AG10803 (cell line): Measurements from ENCODE around the gene ANKRD49.
A peak's percentile ranks its signal among the peaks of the same experiment; 100 is the strongest.

Experiments
- DNase-seq: peaks from one replicate; pipeline ENCODE4 v3.0.0; 2010; ENCODE audit warnings: low read depth
- H3K4me3 ChIP-seq: 2 replicates; pipeline ENCODE4 v1.5.1; 2011; ENCODE audit warnings: mild to moderate bottlenecking, low read length, control low read depth
- TF ChIP-seq, protein P1 (sequence below): conservative IDR thresholded peaks from 2 replicates; pipeline ENCODE4 v1.5.1; 2011; ENCODE audit warnings: mild to moderate bottlenecking, low read length, control low read depth, inconsistent platforms

ANKRD49 gene

DNA sequence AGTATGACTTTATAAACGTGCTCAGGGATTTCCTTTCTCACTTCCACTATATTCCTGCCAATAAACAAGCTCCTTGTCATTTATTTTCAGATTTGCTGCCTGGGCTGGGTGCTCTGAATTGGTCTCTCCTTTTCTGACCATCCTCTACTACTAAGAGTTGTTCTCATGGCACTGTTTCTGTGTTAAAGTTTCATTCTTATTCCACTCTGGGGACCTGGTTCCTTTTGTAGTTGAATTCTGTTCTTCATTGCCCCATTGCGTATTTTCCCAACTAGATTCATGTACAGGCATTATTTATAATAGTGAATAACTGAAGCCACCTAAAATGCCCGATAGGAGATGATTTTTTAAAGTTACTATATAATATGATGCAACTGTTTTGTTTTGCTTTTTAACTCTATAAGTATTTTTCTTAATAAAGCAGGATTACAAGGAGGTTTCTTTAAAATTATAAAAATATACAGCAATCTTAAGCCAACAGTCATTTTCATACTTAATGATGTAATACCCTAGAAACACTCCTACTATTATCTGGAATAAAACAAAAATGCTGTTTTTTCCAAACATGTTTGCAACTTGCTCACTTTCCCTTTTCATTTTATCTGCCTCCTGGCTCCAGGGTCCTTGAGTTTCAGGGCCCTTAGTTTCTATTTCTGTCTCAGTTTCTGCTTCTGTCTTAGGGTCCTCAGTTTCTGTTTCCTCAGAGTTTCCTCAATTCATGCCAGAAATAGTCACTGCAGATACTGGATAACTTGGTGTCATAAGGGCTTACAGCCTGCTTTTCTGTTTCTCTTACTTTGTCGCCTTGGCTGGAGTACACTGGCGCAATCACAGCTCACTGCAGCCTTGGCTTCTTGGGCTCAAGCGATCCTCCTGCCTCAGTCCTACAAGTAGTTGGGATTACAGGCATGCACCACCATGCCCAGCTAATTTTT, 40.2 kb downstream of the ANKRD49 start:
- no peak for DNase-seq
- TF ChIP-seq, protein P1, sequence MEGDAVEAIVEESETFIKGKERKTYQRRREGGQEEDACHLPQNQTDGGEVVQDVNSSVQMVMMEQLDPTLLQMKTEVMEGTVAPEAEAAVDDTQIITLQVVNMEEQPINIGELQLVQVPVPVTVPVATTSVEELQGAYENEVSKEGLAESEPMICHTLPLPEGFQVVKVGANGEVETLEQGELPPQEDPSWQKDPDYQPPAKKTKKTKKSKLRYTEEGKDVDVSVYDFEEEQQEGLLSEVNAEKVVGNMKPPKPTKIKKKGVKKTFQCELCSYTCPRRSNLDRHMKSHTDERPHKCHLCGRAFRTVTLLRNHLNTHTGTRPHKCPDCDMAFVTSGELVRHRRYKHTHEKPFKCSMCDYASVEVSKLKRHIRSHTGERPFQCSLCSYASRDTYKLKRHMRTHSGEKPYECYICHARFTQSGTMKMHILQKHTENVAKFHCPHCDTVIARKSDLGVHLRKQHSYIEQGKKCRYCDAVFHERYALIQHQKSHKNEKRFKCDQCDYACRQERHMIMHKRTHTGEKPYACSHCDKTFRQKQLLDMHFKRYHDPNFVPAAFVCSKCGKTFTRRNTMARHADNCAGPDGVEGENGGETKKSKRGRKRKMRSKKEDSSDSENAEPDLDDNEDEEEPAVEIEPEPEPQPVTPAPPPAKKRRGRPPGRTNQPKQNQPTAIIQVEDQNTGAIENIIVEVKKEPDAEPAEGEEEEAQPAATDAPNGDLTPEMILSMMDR: no peak
- H3K4me3 ChIP-seq: no peak overlapping the region

DNA sequence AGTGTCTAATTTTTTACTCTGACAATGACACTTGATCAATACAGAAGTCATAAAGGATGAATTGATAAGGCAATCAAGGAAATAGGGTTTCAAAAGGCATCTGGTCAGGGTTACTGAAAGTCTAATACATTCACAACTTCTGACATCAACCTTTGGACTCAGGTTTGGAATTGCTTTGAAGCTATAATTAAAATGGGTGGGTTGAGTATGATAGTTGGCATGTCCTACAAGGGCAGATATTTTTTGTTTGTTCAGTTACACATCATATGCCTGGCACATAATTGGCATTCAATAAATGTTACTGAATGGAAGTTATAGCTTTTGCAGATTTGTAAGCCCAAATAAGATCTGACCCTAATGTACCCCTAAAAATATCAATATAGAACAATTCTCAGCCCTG, 42.6 kb downstream of the ANKRD49 start:
- TF ChIP-seq, protein P1: no peak
- DNase-seq: no peak
- no peak overlapping the region for H3K4me3 ChIP-seq

DNA sequence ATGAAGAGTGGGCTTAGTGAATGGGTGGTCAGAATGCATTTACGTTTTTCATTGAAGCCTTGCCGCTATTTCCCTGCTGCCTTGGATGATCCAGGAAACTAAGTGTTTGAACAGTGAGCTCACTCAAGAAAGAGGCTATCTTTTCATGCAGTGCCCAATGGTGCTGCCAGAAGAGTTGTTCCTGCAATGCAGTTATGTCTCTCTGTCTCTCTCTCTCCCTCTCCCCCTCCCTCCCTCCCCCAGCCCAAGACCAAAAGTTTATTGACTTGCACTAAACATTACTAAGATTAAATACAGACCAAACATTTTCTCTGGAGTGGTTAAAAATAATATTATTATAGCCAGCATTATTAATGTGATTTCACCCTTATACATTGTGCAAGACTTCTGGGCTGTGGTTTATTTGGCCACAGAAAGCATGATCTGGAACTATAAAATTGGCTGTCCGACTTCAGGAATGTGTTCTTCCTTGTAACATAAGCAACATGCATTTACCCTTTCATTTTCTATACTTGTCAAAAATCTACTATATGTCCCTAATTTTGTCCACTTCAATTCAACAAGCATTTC, 43.3 kb downstream of the ANKRD49 start:
- DNase-seq: peak; percentile 78
- TF ChIP-seq, protein P1: no peak

DNA sequence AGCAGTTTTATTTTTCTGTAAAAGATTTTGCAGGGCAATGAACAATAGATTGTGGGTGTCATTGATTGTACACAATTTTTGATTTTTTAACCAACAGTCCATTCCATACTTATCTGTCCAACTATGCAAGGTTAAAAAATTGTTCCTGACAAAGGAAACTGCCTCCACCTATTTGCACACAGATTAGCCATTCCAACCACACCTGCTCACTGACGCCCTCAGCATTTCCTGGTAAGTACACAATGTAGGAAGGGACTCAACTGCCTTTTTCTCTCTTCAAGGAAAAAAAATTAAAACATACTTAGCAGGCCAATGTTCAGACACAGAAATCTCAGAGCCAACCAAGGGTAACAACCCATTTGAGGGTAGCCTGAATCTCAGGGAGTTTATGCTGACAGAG, 45.6 kb downstream of the ANKRD49 start:
- TF ChIP-seq, protein P1: no peak
- H3K4me3 ChIP-seq: no peak overlapping the region
- no peak for DNase-seq

More for the DNA sequence above, 43.3 kb downstream of the ANKRD49 start:
- no peak overlapping the region for H3K4me3 ChIP-seq

DNA sequence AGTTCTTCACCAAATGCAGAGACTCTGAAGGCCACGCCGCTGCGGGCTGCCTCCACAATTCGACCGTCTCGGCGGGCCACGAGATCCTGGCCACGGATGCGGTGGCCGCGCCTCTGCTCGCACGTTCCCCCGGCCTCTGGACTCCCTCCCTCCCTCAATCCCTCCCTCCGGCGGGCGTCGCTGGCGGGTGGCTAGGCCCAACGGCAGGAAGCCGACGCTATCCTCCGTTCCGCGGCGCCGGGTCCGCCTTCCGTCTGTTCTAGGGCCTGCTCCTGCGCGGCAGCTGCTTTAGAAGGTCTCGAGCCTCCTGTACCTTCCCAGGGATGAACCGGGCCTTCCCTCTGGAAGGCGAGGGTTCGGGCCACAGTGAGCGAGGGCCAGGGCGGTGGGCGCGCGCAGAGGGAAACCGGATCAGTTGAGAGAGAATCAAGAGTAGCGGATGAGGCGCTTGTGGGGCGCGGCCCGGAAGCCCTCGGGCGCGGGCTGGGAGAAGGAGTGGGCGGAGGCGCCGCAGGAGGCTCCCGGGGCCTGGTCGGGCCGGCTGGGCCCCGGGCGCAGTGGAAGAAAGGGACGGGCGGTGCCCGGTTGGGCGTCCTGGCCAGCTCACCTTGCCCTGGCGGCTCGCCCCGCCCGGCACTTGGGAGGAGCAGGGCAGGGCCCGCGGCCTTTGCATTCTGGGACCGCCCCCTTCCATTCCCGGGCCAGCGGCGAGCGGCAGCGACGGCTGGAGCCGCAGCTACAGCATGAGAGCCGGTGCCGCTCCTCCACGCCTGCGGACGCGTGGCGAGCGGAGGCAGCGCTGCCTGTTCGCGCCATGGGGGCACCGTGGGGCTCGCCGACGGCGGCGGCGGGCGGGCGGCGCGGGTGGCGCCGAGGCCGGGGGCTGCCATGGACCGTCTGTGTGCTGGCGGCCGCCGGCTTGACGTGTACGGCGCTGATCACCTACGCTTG, 50.2 kb downstream of the ANKRD49 start, which contains the start of gene FUT4:
Gene FUT4, plus strand, starts transcription at position 227 of the 951 bp plus-strand sequence. Its CDS starts 213 bp downstream, at position 440.
- H3K4me3 ChIP-seq: peak within 1 kb of the TSS; percentile 67
- TF ChIP-seq, protein P1: no peak; the same call in 1 of the 2 replicates
- peak; percentile 85 for DNase-seq

DNA sequence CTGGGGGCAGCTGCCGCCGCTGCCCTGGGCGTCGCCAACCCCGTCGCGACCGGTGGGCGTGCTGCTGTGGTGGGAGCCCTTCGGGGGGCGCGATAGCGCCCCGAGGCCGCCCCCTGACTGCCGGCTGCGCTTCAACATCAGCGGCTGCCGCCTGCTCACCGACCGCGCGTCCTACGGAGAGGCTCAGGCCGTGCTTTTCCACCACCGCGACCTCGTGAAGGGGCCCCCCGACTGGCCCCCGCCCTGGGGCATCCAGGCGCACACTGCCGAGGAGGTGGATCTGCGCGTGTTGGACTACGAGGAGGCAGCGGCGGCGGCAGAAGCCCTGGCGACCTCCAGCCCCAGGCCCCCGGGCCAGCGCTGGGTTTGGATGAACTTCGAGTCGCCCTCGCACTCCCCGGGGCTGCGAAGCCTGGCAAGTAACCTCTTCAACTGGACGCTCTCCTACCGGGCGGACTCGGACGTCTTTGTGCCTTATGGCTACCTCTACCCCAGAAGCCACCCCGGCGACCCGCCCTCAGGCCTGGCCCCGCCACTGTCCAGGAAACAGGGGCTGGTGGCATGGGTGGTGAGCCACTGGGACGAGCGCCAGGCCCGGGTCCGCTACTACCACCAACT, 51.0 kb downstream of the ANKRD49 start:
- TF ChIP-seq, protein P1: no peak
- peak overlapping the region; percentile 67 for H3K4me3 ChIP-seq
- DNase-seq: no peak
